Measurements from ENCODE around the gene MRPS15.
A peak's percentile ranks its signal among the peaks of the same experiment; 100 is the strongest.

Gene MRPS15

GRCh38 chr1:36466370-36467026 lies 2.3 kb upstream of the MRPS15 start:
- no peaks in the 10 kb centered on the region for H3K27me3 ChIP-seq (ENCODE audit: insufficient read depth, low read depth)

GRCh38 chr1:36465731-36466369 lies 1.7 kb upstream of the MRPS15 start:
- no peak for TF ChIP-seq CTCF (conservative IDR thresholded peaks at IDR 0.05; ENCODE audit: low read depth, low read length)
- Histone ChIP-seq H3K4me3 (IDR thresholded peaks at IDR 0.05; ENCODE audit: insufficient read depth, low read depth, low read length) (no peak overlapping the region), H3K9ac (no peak overlapping the region), H2AFZ (ENCODE audit: low read depth) (no peak overlapping the region), H3K36me3 (ENCODE audit: insufficient read depth) (no peaks in the 10 kb centered on the region), H3K79me2 (ENCODE audit: insufficient read depth, low read depth) (peaks cover 8% of the 10 kb centered on the region), H3K27ac (no peak overlapping the region), H3K4me2 (no peak overlapping the region), H4K20me1 (ENCODE audit: insufficient read depth) (no peaks in the 10 kb centered on the region), H3K27me3 (ENCODE audit: insufficient read depth, low read depth) (no peaks in the 10 kb centered on the region), H3K4me1 (ENCODE audit: low read depth, poor library complexity, severe bottlenecking) (peaks cover 19% of the 10 kb centered on the region)

More at GRCh38 chr1:36466370-36467026, 2.3 kb upstream of the MRPS15 start:
- peaks cover 8% of the 10 kb centered on the region for H3K79me2 ChIP-seq (ENCODE audit: insufficient read depth, low read depth)
- H3K9ac ChIP-seq, result no peak overlapping the region
- no peak overlapping the region for H2AFZ ChIP-seq (ENCODE audit: low read depth)
- no peaks in the 10 kb centered on the region for H3K36me3 ChIP-seq (ENCODE audit: insufficient read depth)
- H3K4me3 ChIP-seq (IDR thresholded peaks at IDR 0.05; ENCODE audit: insufficient read depth, low read depth, low read length), result no peak overlapping the region
- no peaks in the 10 kb centered on the region for H4K20me1 ChIP-seq (ENCODE audit: insufficient read depth)
- H3K4me1 ChIP-seq (ENCODE audit: low read depth, poor library complexity, severe bottlenecking), result peaks cover 19% of the 10 kb centered on the region
- H3K27ac ChIP-seq, result no peak overlapping the region
- H3K4me2 ChIP-seq, result no peak overlapping the region
- no peak for TF ChIP-seq CTCF (conservative IDR thresholded peaks at IDR 0.05; ENCODE audit: low read depth, low read length)

GRCh38 chr1:36464605-36465393 lies 615 bp upstream of the MRPS15 start:
- peak overlapping the region; percentile 61 for H3K4me3 ChIP-seq (IDR thresholded peaks at IDR 0.05; ENCODE audit: insufficient read depth, low read depth, low read length)
- peak overlapping the region; percentile 65; the same call in 1 of the 2 replicates for H3K4me2 ChIP-seq
- H3K79me2 ChIP-seq (ENCODE audit: insufficient read depth, low read depth), result peaks cover 8% of the 10 kb centered on the region
- H3K27ac ChIP-seq, result peak overlapping the region; percentile 77
- H4K20me1 ChIP-seq (ENCODE audit: insufficient read depth), result no peaks in the 10 kb centered on the region
- no peaks in the 10 kb centered on the region for H3K27me3 ChIP-seq (ENCODE audit: insufficient read depth, low read depth)
- peaks cover 19% of the 10 kb centered on the region for H3K4me1 ChIP-seq (ENCODE audit: low read depth, poor library complexity, severe bottlenecking)
- H3K9ac ChIP-seq, result peak overlapping the region; percentile 78
- no peak for TF ChIP-seq CTCF (conservative IDR thresholded peaks at IDR 0.05; ENCODE audit: low read depth, low read length)
- peak overlapping the region; percentile 44 for H2AFZ ChIP-seq (ENCODE audit: low read depth)
- H3K36me3 ChIP-seq (ENCODE audit: insufficient read depth), result no peaks in the 10 kb centered on the region

GRCh38 chr1:36463463-36463802 lies 751 bp downstream of the MRPS15 start:
- Histone ChIP-seq H2AFZ (ENCODE audit: low read depth) (peak overlapping the region; percentile 44; the same call in 1 of the 2 replicates), H3K9ac (peak overlapping the region; percentile 78), H3K79me2 (ENCODE audit: insufficient read depth, low read depth) (peaks cover 8% of the 10 kb centered on the region)

More at GRCh38 chr1:36463463-36463802, 751 bp downstream of the MRPS15 start:
- H3K27me3 ChIP-seq (ENCODE audit: insufficient read depth, low read depth), result no peaks in the 10 kb centered on the region
- peak overlapping the region; percentile 77; the same call in 1 of the 2 replicates for H3K27ac ChIP-seq
- peaks cover 19% of the 10 kb centered on the region for H3K4me1 ChIP-seq (ENCODE audit: low read depth, poor library complexity, severe bottlenecking)
- no peaks in the 10 kb centered on the region for H3K36me3 ChIP-seq (ENCODE audit: insufficient read depth)
- TF ChIP-seq CTCF (conservative IDR thresholded peaks at IDR 0.05; ENCODE audit: low read depth, low read length), result no peak
- H3K4me3 ChIP-seq (IDR thresholded peaks at IDR 0.05; ENCODE audit: insufficient read depth, low read depth, low read length), result no peak overlapping the region
- H4K20me1 ChIP-seq (ENCODE audit: insufficient read depth), result no peaks in the 10 kb centered on the region
- H3K4me2 ChIP-seq, result peak overlapping the region; percentile 56

Measured in KMS-11 (cell line).